Activated CD4-positive, alpha-beta T cell treated with anti-CD3 and anti-CD28 coated beads, Interleukin-2, amount 10 ng/mL, durations not matched to agents 24 days and 14 days (primary cell): ENCODE data around the gene METRN. TPM values are rescaled to one million over a fixed set of nuclear protein-coding genes. Genes with fewer than 3 reads are reported as not detected.

Experiments
- DNase-seq: peaks from one replicate; pipeline ENCODE4 v3.0.0; 2022
- H3K27ac Mint-ChIP-seq: one replicate; pipeline ENCODE4 v1.8.0; 2022; ENCODE audit warnings: mild to moderate bottlenecking, mixed read lengths
- H3K27me3 Mint-ChIP-seq: one replicate; pipeline ENCODE4 v1.8.0; 2022; ENCODE audit warnings: mixed read lengths
- H3K36me3 Mint-ChIP-seq: one replicate; pipeline ENCODE4 v1.8.0; 2022; ENCODE audit warnings: low read depth, mild to moderate bottlenecking, mixed read lengths
- H3K4me1 Mint-ChIP-seq: one replicate; pipeline ENCODE4 v1.8.0; 2021; ENCODE audit warnings: mixed read lengths
- H3K4me3 Mint-ChIP-seq: one replicate; pipeline ENCODE4 v1.8.0; 2022; ENCODE audit warnings: mild to moderate bottlenecking, moderate library complexity, mixed read lengths
- H3K9me3 Mint-ChIP-seq: one replicate; pipeline ENCODE4 v1.8.0; 2021; ENCODE audit warnings: mixed read lengths
- intact Hi-C: fragments of 100-400 bp; cut with micrococcal nuclease; formaldehyde crosslinking; loops from one replicate; pipeline ENCODE4 v1.15.1; 2023
- total RNA-seq: library from RNA; stranded (reverse); gene quantifications from 2 replicates; pipeline ENCODE4 v1.2.3, GENCODE V29; 2022

The METRN gene
- total RNA-seq, 1 donor from 2014 or later, result 30.2 TPM

DNA sequence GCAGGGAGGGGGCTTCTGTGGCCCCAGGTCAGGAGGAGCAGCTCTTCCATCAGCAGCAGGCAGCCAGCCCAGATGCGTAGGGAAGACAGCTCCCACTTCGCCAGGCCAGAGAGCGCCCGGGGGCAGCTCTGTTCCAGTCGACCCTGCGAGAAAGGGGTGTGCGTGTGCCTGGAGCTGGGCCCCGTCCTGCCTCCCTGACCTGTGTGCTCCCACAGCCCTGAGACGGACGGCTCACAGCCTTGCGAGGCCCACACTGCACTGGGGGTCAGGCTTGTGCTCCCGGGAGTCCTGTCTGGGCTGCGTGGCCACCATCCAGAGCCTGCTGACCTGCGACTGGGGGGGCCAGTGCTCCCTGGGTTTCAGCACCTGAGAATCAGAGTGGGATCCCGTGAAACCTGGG lies 45.1 kb downstream of the METRN start:
- Mint-ChIP-seq H3K4me3 (no peak overlapping the region), H3K36me3 (no peaks in the 10 kb centered on the region), H3K27me3 (peaks cover 8% of the 10 kb centered on the region), H3K9me3 (no peaks in the 10 kb centered on the region), H3K4me1 (no peaks in the 10 kb centered on the region), H3K27ac (no peak overlapping the region)
- no peak for DNase-seq
- intact Hi-C loops, result no loop called here

DNA sequence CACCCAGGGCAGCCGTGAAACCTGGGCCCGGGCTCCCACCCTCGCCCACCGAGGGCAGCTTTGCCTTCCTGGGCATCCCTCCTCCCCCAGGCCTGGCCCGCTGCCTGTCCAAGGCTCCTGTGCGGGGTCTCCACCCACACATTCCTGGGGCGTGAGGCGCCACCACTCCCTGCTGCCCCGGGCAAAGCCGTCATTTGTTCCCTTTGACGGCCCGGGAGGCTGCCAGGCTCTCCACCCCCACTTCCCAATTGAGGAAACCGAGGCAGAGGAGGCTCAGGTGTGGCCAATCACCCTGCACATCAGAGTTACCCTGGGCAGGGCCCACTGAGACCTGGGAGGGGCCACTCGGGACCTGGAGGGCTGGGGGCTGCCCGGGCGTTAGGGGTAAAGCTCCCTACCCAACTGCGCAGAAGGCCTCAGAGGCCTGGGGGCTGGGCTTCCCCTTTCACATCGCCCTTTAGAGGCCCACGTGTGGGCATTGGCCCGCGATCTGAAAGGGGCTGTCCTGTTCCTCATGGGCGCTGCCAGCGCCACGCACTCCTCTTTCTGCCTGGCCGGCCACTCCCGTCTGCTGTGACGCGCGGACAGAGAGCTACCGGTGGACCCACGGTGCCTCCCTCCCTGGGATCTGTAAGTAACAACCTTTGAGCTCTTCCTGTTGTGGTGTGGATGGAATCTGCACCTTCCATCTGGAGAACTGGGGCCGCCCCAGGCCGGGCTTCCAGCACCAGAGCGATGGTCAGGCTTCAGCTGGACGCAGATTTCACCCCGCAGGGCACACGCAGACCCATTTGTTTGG lies 45.8 kb downstream of the METRN start, which contains the start of gene MSLN:
MSLN (plus strand) TSS at position 190 of the 799 bp plus-strand sequence. CDS start 1,947 bp downstream, outside the sequence.
- H3K9me3 Mint-ChIP-seq, result no peaks in the 10 kb centered on the region
- no peak for DNase-seq
- peaks cover 7% of the 10 kb centered on the region for H3K27me3 Mint-ChIP-seq
- intact Hi-C loops, result no loop called here
- no peak within 1 kb of the TSS for H3K27ac Mint-ChIP-seq
- no peaks in the 10 kb centered on the region for H3K4me1 Mint-ChIP-seq
- no peak within 1 kb of the TSS for H3K4me3 Mint-ChIP-seq
- H3K36me3 Mint-ChIP-seq, result no peaks in the 10 kb centered on the region

DNA sequence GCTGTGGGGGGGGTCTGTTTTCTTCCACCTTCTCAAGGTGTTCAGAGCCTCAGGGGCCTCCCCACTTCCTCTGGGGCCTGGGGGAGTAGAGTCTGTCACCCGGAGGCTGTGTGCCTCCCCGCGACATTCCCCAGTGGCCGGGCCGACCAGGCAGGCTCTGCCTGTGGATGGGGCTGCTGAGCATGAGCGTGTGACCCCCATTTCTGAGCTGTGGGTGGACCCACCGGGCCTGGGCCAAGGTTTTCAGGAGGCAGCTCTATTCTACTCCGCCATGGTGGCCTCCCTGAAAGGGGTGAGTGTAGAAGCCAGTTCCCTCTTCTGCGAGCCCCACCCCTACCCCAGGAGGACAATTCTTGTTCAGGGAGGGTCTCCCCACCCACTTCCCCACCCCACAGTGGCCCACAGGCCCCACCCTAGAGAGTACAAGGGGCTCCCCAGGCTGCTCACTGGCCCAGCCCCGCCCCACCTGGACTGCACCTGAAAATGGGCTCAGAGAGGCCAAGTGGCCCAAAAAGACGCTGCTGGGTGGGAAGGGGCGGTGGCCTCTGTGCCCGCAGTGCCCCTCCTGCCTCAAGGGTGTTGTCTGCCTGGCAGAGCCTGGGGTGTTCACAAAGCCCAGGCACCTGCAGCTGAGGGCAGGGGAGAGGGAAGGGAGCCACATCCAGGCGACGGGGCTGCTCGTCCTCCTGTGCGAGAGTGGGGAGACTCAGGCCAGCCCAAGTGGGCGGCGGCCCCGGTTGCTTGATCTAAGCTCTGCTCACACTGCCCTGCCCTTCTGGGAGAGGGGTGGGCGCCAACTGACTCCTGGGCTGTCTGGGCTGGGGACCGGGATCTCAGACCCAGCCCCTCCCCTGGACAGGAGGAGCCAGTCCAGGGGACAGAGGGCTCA lies 47.0 kb downstream of the METRN start:
- intact Hi-C loops, result no loop called here
- Mint-ChIP-seq H3K36me3 (no peaks in the 10 kb centered on the region), H3K27ac (no peak overlapping the region), H3K4me1 (no peaks in the 10 kb centered on the region), H3K27me3 (peaks cover 2% of the 10 kb centered on the region), H3K9me3 (no peaks in the 10 kb centered on the region), H3K4me3 (no peak overlapping the region)
- DNase-seq, result no peak

DNA sequence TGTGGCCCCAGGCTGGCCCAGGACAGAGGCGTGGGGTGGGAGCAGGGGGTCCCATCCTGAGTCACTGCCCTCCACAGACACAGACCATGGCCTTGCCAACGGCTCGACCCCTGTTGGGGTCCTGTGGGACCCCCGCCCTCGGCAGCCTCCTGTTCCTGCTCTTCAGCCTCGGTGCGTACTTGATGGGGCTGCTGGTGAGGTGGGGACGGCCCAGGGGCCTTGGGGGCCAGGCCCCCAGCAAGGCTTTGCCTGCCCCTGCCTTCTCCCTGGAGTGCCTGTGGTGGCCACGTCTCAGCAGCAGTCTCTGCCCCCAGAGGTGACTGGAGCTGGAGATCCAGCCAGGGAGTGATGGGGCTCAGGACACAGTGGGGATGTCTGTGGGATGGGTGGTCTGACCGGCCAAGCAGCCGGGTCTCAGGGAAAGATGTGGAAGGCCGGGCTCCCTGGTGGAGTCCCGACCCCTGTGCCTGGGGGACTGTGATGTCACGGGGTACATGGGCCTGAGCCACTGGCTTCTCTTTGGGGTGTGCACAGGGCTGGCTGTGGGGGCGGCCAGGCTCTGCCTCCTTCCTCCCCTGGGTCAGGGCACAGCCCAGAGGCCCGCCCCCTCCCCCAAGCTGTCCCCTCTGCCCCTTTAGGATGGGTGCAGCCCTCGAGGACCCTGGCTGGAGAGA lies 47.8 kb downstream of the METRN start:
- intact Hi-C loops, result no loop called here
- H3K9me3 Mint-ChIP-seq, result no peaks in the 10 kb centered on the region

DNA sequence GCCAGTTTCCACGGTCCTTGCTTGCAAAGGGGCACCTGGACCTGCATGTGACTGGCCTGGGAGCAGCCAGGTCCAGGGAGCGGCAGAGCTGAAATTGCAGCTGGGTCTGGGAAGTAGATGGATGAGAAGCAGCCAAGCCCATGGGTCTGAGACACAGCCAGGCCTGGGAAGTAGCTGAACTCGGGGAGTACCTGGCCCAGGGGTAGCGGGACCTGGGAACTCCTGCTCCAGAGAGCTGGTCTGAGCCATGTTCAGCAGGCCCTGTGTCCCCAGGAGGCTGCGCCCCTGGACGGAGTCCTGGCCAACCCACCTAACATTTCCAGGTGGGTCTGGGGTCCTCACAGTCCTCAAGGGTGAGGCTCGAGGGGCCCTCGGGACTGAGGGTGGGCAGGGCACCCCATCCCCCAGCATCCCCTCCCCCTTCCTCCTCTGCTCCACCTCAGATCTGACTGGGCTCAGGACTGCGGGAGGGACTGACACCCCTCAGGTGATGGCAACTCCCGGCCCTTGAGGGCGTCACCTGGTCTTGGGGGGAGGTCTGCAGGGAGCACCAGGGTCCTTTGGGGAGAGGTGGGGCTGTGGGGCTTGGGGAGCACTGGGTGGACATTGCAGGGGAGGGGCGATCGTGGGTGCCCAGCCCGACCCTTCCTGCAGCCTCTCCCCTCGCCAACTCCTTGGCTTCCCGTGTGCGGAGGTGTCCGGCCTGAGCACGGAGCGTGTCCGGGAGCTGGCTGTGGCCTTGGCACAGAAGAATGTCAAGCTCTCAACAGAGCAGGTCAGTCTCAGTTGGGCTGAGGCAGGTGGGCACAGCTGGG lies 48.7 kb downstream of the METRN start:
- Mint-ChIP-seq H3K27ac (no peak overlapping the region), H3K9me3 (no peaks in the 10 kb centered on the region), H3K27me3 (no peaks in the 10 kb centered on the region), H3K4me3 (no peak overlapping the region), H3K36me3 (no peaks in the 10 kb centered on the region), H3K4me1 (no peaks in the 10 kb centered on the region)
- intact Hi-C loops, result no loop called here
- no peak for DNase-seq

More for the DNA sequence above, 47.8 kb downstream of the METRN start:
- H3K27me3 Mint-ChIP-seq, result no peaks in the 10 kb centered on the region
- no peak overlapping the region for H3K4me3 Mint-ChIP-seq
- DNase-seq, result no peak
- H3K4me1 Mint-ChIP-seq, result no peaks in the 10 kb centered on the region
- no peak overlapping the region for H3K27ac Mint-ChIP-seq
- no peaks in the 10 kb centered on the region for H3K36me3 Mint-ChIP-seq

DNA sequence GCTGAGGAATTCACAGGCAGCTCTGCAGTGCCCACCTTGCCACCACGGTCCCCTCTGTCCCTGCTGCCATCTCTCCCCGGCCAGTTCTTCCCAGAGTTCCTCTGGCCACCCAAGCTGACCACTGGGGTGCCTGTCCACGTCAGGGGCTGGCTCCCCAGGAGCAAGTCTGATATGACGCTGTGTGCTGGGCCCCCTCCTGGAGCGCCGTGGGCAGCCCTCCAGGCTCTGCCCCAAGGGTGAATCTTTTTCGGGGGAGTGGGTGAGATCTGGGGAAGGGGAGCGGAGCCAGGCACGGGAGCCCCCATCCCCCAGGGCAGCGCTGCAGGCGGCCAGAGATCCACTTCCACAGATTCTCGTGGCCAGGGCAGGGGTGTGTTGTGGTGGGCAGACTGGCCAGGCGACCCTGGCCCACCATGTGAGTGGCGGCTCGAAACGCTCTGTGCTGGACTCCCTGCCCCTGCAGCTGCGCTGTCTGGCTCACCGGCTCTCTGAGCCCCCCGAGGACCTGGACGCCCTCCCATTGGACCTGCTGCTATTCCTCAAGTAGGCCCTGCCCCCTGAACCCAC lies 49.3 kb downstream of the METRN start:
- DNase-seq, result no peak
- intact Hi-C loops, result no loop called here
- no peaks in the 10 kb centered on the region for H3K36me3 Mint-ChIP-seq
- no peaks in the 10 kb centered on the region for H3K4me1 Mint-ChIP-seq
- H3K27me3 Mint-ChIP-seq, result no peaks in the 10 kb centered on the region
- no peak overlapping the region for H3K27ac Mint-ChIP-seq
- H3K9me3 Mint-ChIP-seq, result no peaks in the 10 kb centered on the region
- H3K4me3 Mint-ChIP-seq, result no peak overlapping the region

DNA sequence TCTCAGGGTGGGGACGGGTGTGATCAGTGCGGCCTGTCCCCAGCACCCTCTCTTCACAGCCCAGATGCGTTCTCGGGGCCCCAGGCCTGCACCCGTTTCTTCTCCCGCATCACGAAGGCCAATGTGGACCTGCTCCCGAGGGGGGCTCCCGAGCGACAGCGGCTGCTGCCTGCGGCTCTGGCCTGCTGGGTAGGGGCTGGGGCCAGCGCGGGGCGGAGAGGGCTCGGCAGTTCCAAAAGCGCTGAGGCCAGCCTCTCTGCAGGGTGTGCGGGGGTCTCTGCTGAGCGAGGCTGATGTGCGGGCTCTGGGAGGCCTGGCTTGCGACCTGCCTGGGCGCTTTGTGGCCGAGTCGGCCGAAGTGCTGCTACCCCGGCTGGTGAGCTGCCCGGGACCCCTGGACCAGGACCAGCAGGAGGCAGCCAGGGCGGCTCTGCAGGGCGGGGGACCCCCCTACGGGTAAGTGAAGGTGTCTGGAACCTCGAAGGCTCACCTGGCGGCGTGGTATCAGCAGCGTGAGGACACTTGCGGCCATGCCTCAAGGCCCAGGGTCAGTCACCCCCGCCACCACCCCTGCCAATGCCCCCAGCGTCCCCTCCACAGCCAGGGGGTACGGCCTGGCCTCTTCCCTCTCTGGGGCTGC lies 50.0 kb downstream of the METRN start:
- no peak for DNase-seq
- Mint-ChIP-seq H3K27ac (no peak overlapping the region), H3K4me1 (no peaks in the 10 kb centered on the region), H3K36me3 (no peaks in the 10 kb centered on the region), H3K4me3 (no peak overlapping the region), H3K9me3 (no peaks in the 10 kb centered on the region), H3K27me3 (no peaks in the 10 kb centered on the region)
- intact Hi-C loops, result no loop called here

DNA sequence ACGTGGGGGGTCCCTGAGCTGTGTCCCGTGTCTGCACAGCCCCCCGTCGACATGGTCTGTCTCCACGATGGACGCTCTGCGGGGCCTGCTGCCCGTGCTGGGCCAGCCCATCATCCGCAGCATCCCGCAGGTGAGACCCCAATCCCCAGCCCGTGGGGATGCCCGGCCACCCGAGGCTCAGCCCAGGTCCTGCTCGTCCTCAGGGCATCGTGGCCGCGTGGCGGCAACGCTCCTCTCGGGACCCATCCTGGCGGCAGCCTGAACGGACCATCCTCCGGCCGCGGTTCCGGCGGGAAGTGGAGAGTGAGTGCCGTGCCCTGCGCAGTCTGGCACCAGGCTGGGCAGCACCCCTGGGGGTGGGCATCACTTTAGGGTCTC lies 50.6 kb downstream of the METRN start:
- H3K27me3 Mint-ChIP-seq, result no peaks in the 10 kb centered on the region
- intact Hi-C loops, result no loop called here
- no peaks in the 10 kb centered on the region for H3K36me3 Mint-ChIP-seq
- DNase-seq, result no peak
- no peaks in the 10 kb centered on the region for H3K9me3 Mint-ChIP-seq
- H3K4me1 Mint-ChIP-seq, result no peaks in the 10 kb centered on the region
- H3K4me3 Mint-ChIP-seq, result no peak overlapping the region
- H3K27ac Mint-ChIP-seq, result no peak overlapping the region

DNA sequence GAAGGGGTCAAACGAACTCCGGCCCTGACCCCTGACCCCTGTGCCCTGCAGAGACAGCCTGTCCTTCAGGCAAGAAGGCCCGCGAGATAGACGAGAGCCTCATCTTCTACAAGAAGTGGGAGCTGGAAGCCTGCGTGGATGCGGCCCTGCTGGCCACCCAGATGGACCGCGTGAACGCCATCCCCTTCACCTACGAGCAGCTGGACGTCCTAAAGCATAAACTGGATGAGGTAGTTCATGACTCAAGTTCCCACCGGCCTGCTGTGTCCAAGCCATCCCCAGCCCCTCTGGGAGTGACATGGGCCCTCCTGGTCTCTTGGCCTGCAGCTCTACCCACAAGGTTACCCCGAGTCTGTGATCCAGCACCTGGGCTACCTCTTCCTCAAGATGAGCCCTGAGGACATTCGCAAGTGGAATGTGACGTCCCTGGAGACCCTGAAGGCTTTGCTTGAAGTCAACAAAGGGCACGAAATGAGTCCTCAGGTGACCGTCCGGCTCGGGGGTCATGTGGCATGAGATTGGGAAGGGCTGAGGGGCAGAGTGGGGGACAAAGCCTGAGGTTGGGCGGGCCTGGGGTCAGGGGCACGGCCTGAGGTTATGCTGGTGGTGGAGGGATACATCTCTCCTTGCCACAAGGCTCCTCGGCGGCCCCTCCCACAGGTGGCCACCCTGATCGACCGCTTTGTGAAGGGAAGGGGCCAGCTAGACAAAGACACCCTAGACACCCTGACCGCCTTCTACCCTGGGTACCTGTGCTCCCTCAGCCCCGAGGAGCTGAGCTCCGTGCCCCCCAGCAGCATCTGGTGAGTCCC lies 51.3 kb downstream of the METRN start:
- Mint-ChIP-seq H3K36me3 (no peaks in the 10 kb centered on the region), H3K4me3 (no peak overlapping the region), H3K27ac (no peak overlapping the region), H3K4me1 (no peaks in the 10 kb centered on the region), H3K9me3 (no peaks in the 10 kb centered on the region), H3K27me3 (no peaks in the 10 kb centered on the region)
- no peak for DNase-seq
- intact Hi-C loops, result no loop called here

DNA sequence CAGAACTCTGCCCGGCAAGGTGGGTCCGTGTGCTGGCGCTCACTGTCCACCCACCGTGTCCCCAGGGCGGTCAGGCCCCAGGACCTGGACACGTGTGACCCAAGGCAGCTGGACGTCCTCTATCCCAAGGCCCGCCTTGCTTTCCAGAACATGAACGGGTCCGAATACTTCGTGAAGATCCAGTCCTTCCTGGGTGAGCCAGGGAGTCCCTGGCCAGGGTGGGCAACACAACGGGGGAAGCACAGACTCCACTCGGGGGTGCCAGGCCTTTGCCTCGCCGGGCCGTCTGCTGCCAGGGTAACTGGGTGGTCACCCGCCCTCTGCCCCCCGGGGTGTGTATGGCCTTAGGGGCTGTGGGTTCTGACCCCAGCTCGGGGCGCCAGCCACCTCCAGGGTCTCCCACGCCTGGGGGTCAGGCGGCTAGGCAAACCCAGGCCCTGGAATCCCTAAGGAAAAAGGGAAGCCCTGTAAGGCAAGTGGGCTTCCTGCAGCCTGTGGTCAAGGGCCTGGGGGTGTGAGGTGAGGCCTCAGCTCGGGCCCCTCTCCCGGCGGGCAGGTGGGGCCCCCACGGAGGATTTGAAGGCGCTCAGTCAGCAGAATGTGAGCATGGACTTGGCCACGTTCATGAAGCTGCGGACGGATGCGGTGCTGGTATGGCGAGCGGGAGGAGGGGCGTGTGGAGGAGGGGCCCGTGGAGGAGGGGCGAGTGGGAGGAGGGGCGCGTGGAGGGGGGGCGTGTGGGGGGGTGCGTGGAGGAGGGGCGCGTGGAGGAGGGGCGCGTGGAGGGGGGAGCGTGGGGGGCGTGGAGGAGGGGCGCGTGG lies 52.1 kb downstream of the METRN start:
- H3K9me3 Mint-ChIP-seq, result no peaks in the 10 kb centered on the region
- intact Hi-C loops, result no loop called here
- no peak for DNase-seq
- no peaks in the 10 kb centered on the region for H3K36me3 Mint-ChIP-seq
- no peaks in the 10 kb centered on the region for H3K27me3 Mint-ChIP-seq
- H3K4me1 Mint-ChIP-seq, result no peaks in the 10 kb centered on the region
- no peak overlapping the region for H3K4me3 Mint-ChIP-seq
- no peak overlapping the region for H3K27ac Mint-ChIP-seq

DNA sequence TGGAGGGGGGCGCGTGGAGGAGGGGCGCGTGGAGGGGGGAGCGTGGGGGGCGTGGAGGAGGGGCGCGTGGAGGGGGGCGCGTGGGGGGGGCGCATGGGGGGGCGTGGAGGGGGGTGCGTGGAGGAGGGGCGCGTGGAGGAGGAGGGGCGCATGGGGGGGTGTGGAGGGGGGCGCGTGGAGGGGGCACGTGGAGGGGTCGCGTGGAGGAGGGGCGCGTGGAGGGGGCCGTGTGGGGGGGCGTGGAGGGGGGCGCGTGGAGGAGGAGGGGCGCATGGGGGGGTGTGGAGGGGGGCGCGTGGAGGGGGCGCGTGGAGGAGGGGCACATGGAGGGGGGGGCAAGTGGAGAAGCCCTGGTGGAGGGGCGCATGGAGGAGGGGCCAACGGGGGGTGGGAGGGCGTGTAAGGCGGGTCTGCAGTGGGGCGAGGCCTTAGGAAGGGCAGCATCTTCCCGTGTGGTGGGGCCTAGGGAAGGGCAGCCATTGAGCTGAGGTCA lies 52.9 kb downstream of the METRN start:
- no peaks in the 10 kb centered on the region for H3K4me1 Mint-ChIP-seq
- no peak overlapping the region for H3K27ac Mint-ChIP-seq
- no peak overlapping the region for H3K4me3 Mint-ChIP-seq
- no peaks in the 10 kb centered on the region for H3K27me3 Mint-ChIP-seq
- no peak for DNase-seq
- no peaks in the 10 kb centered on the region for H3K9me3 Mint-ChIP-seq
- intact Hi-C loops, result no loop called here
- no peaks in the 10 kb centered on the region for H3K36me3 Mint-ChIP-seq
